H1 (cell line): ENCODE data around the gene C21orf58. TPM values are rescaled to one million over a fixed set of nuclear protein-coding genes. Genes with fewer than 3 reads are reported as not detected.
A peak's percentile ranks its signal among the peaks of the same experiment; 100 is the strongest.

Source experiments
- CTCF ChIA-PET: fragments of 300-600 bp; sonication (Branson Sonifier 250); formaldehyde crosslinking; loops from one replicate; lab custom pipeline; 2021; ENCODE audit not compliant: partially characterized antibody; lab: Charles Lee
- POLR2A ChIA-PET: fragments of 300-600 bp; sonication (Branson Sonifier 250); formaldehyde crosslinking; loops from one replicate; lab custom pipeline; 2021; ENCODE audit warnings: inconsistent platforms; ENCODE audit not compliant: partially characterized antibody; lab: Charles Lee
- DNase-seq, 2 experiments: peaks; one replicate each; pipeline versions ENCODE4 v3.0.0 to v3.0.0-alpha.2; 2010 to 2022; ENCODE audit warnings: low spot score in 2 of 2, low read depth in 1 of 2, mixed read lengths in 1 of 2
- FAIRE-seq: peaks from 2 replicates; lab custom pipeline; 2011; peaks lifted over from hg19 to GRCh38; lab: Jason Lieb, UNC
- H2AFZ ChIP-seq: 2 replicates; pipeline ENCODE4 v1.8.1; 2012; ENCODE audit warnings: low read length, inconsistent platforms
- H2AK5ac ChIP-seq: 2 replicates; pipeline ENCODE4 v1.6.1; 2013; ENCODE audit warnings: low read depth, low read length
- H2BK120ac ChIP-seq: replicated peaks from 2 replicates; pipeline ENCODE3; 2013; ENCODE audit warnings: low read depth, low read length, inconsistent platforms
- H2BK12ac ChIP-seq: 2 replicates; pipeline ENCODE4 v1.6.1; 2013; ENCODE audit warnings: low read depth, low read length
- H2BK15ac ChIP-seq: 2 replicates; pipeline ENCODE4 v1.6.1; 2013; ENCODE audit warnings: low read length
- H2BK20ac ChIP-seq: 2 replicates; pipeline ENCODE4 v1.6.1; 2013; ENCODE audit warnings: low read length
- H2BK5ac ChIP-seq: 2 replicates; pipeline ENCODE4 v1.6.1; 2013; ENCODE audit warnings: low read depth, low read length
- H3K14ac ChIP-seq: 2 replicates; pipeline ENCODE4 v1.6.1; 2013; ENCODE audit warnings: inconsistent platforms; ENCODE audit not compliant: insufficient read length
- H3K18ac ChIP-seq: 2 replicates; pipeline ENCODE4 v1.6.1; 2013; ENCODE audit warnings: low read length; ENCODE audit errors: extremely low read depth
- H3K23ac ChIP-seq: 2 replicates; pipeline ENCODE4 v1.6.1; 2013; ENCODE audit warnings: inconsistent platforms; ENCODE audit not compliant: insufficient read length
- H3K23me2 ChIP-seq: 2 replicates; pipeline ENCODE4 v1.6.1; 2013; ENCODE audit warnings: low read depth, low read length
- H3K27ac ChIP-seq: 2 replicates; pipeline ENCODE4 v1.6.1; 2011; ENCODE audit warnings: low read depth, low read length, inconsistent platforms
- H3K27me3 ChIP-seq, 4 experiments: replicated peaks in 1 of 4; 1 replicate in 1 of 4; 2 replicates in 3 of 4; pipeline versions ENCODE4 v1.6.1 to v1.8.1; 2011 to 2013; ENCODE audit warnings: low read length in 3 of 4, mild to moderate bottlenecking in 3 of 4, inconsistent platforms in 2 of 4, mixed read lengths in 2 of 4, moderate library complexity in 1 of 4; ENCODE audit not compliant: control insufficient read depth in 3 of 4, insufficient read depth in 3 of 4; ENCODE audit errors: extremely low read depth in 1 of 4
- H3K36me3 ChIP-seq, 4 experiments: 2 replicates each; pipeline versions ENCODE4 v1.6.1 to v1.8.1; 2011 to 2013; ENCODE audit warnings: mild to moderate bottlenecking in 4 of 4, low read length in 3 of 4, moderate library complexity in 2 of 4, control low read depth in 1 of 4, inconsistent platforms in 1 of 4; ENCODE audit not compliant: insufficient read depth in 4 of 4, control insufficient read depth in 2 of 4
- H3K4ac ChIP-seq: replicated peaks from 2 replicates; pipeline ENCODE3; 2013; ENCODE audit warnings: low read length, low read depth, mixed read lengths, inconsistent platforms; ENCODE audit not compliant: insufficient read length
- H3K4me1 ChIP-seq, 4 experiments: replicated peaks in 1 of 4; 1 replicate in 1 of 4; 2 replicates in 3 of 4; pipeline versions ENCODE4 v1.6.1 to v1.8.1; 2011 to 2013; ENCODE audit warnings: low read length in 3 of 4, inconsistent platforms in 2 of 4, mixed read lengths in 1 of 4; ENCODE audit not compliant: insufficient read depth in 4 of 4, control insufficient read depth in 3 of 4
- H3K4me2 ChIP-seq, 2 experiments: 2 replicates each; pipeline versions ENCODE4 v1.6.1 to v1.8.1; 2011 to 2013; ENCODE audit warnings: low read depth in 2 of 2, low read length in 2 of 2, control low read depth in 1 of 2, inconsistent platforms in 1 of 2, mild to moderate bottlenecking in 1 of 2; ENCODE audit not compliant: insufficient read depth in 1 of 2
- H3K4me3 ChIP-seq, 4 experiments: fragments of 200-600, 300-600 bp in 1 of 4; sonication (generic), shearing (Covaris generic), sonication (Bioruptor Twin) in 1 of 4; 2 replicates each; pipeline versions ENCODE4 v1.5.1 to v1.8.1; 2011 to 2016; ENCODE audit warnings: low read length in 4 of 4, low read depth in 3 of 4, control low read depth in 2 of 4, inconsistent platforms in 2 of 4, mild to moderate bottlenecking in 2 of 4, mixed read lengths in 1 of 4, moderate library complexity in 1 of 4; ENCODE audit not compliant: insufficient read depth in 2 of 4; ENCODE audit errors: extremely low read depth in 1 of 4
- H3K56ac ChIP-seq: replicated peaks from 2 replicates; pipeline ENCODE3; 2013; ENCODE audit warnings: low read depth, mild to moderate bottlenecking, mixed read lengths, low read length, inconsistent platforms; ENCODE audit not compliant: insufficient read length
- H3K79me1 ChIP-seq: 2 replicates; pipeline ENCODE4 v1.6.1; 2013; ENCODE audit warnings: low read depth, low read length, control low read depth
- H3K79me2 ChIP-seq, 2 experiments: 2 replicates each; pipeline versions ENCODE4 v1.6.1 to v1.8.1; 2012 to 2013; ENCODE audit warnings: low read length in 2 of 2, mild to moderate bottlenecking in 2 of 2, inconsistent platforms in 1 of 2; ENCODE audit not compliant: insufficient read depth in 2 of 2, control insufficient read depth in 1 of 2
- H3K9ac ChIP-seq, 4 experiments: replicated peaks in 1 of 4; 1 replicate in 1 of 4; 2 replicates in 3 of 4; pipeline versions ENCODE4 v1.6.1 to v1.8.1; 2011 to 2013; ENCODE audit warnings: low read depth in 3 of 4, low read length in 3 of 4, control low read depth in 2 of 4, mild to moderate bottlenecking in 2 of 4, moderate library complexity in 2 of 4, inconsistent platforms in 1 of 4; ENCODE audit errors: extremely low read depth in 1 of 4
- H3K9me3 ChIP-seq, 2 experiments: 2 replicates each; pipeline versions ENCODE4 v1.6.1 to v1.8.1; 2012 to 2013; ENCODE audit warnings: mild to moderate bottlenecking in 2 of 2, moderate library complexity in 2 of 2, control low read depth in 1 of 2, inconsistent platforms in 1 of 2, low read depth in 1 of 2, low read length in 1 of 2, mixed read lengths in 1 of 2; ENCODE audit not compliant: insufficient read depth in 2 of 2
- H4K20me1 ChIP-seq, 2 experiments: replicated peaks in 1 of 2; 2 replicates each; pipeline versions ENCODE3 to v1.8.1; 2011 to 2013; ENCODE audit warnings: inconsistent platforms in 2 of 2, low read length in 2 of 2, mild to moderate bottlenecking in 1 of 2; ENCODE audit not compliant: insufficient read depth in 2 of 2, control insufficient read depth in 1 of 2
- H4K5ac ChIP-seq: 2 replicates; pipeline ENCODE4 v1.6.1; 2013; ENCODE audit warnings: low read length, low read depth, mixed read lengths, inconsistent platforms; ENCODE audit not compliant: insufficient read length
- H4K8ac ChIP-seq: 2 replicates; pipeline ENCODE4 v1.8.0; 2013; ENCODE audit warnings: mild to moderate bottlenecking, moderate library complexity, low read length, inconsistent platforms; ENCODE audit not compliant: insufficient read depth; ENCODE audit errors: extremely low read depth
- H4K91ac ChIP-seq: replicated peaks from 2 replicates; pipeline ENCODE3; 2013; ENCODE audit warnings: low read length, mixed read lengths, inconsistent platforms; ENCODE audit not compliant: insufficient read length
- ASH2L ChIP-seq: fragments of 200-600, 300-600 bp; sonication (generic); IDR thresholded peaks from one replicate; pipeline ENCODE4 v1.7.1; 2017; ENCODE audit warnings: low read length
- HDAC6 ChIP-seq: IDR thresholded peaks from one replicate; pipeline ENCODE4 v1.7.1; 2012; ENCODE audit warnings: low read depth, mild to moderate bottlenecking, inconsistent platforms, low read length, moderate library complexity
- RAD21 ChIP-seq, 2 experiments: IDR thresholded peaks in 1 of 2; conservative IDR thresholded peaks in 1 of 2; 2 replicates each; pipeline ENCODE4 v1.6.1; 2011; ENCODE audit warnings: low read depth in 2 of 2, low read length in 2 of 2, improper control_type of control experiment in 1 of 2, inconsistent platforms in 1 of 2, mild to moderate bottlenecking in 1 of 2, moderate library complexity in 1 of 2
- RXRA ChIP-seq: IDR thresholded peaks from 2 replicates; pipeline ENCODE4 v1.6.1; 2011; ENCODE audit warnings: low read depth, mild to moderate bottlenecking, low read length, moderate library complexity; ENCODE audit not compliant: insufficient read depth
- SP2 ChIP-seq: IDR thresholded peaks from 2 replicates; pipeline ENCODE4 v1.6.1; 2012; ENCODE audit warnings: mild to moderate bottlenecking, low read length, inconsistent platforms
- TAF7 ChIP-seq: optimal IDR thresholded peaks from 2 replicates; pipeline ENCODE3; 2011; ENCODE audit warnings: low read depth, mild to moderate bottlenecking, inconsistent platforms, low read length, moderate library complexity, borderline replicate concordance
- TCF12 ChIP-seq: IDR thresholded peaks from 2 replicates; pipeline ENCODE4 v1.6.1; 2011; ENCODE audit warnings: low read depth, mild to moderate bottlenecking, low read length
- WGBS, 2 experiments: shearing (Covaris generic) in 1 of 2; methylation state at CpG; one replicate each; pipeline versions ENCODE4 v1.1.6 to v1.1.7; 2013 to 2015; ENCODE audit warnings: low lambda C conversion rate in 2 of 2, mixed read lengths in 2 of 2, inconsistent platforms in 1 of 2, low coverage in 1 of 2, missing lambda C conversion rate in 1 of 2; ENCODE audit not compliant: insufficient replicate concordance in 2 of 2, insufficient coverage in 1 of 2, insufficient read length in 1 of 2; ENCODE audit errors: extremely low coverage in 1 of 2, missing lambda C conversion rate in 1 of 2; 5-methylcytosine and 5-hydroxymethylcytosine counted together
- polyA plus RNA-seq, 7 experiments: library from polyadenylated mRNA; depleted of rRNA in 3 of 7; stranded (reverse) in 5 of 7; unstranded in 2 of 7; fragments of >200 nt in 5 of 7; fragments of 200-250 nt in 2 of 7; gene quantifications; 1 replicate in 5 of 7; 2 replicates in 1 of 7; 4 replicates in 1 of 7; pipeline versions ENCODE4 v1.2.1 to v1.2.3, GENCODE V29; 2011 to 2013; ENCODE audit warnings: missing spikeins in 2 of 7, mixed read lengths in 2 of 7
- total RNA-seq: library from RNA; stranded (reverse); fragmentation: NEBNext Ultra II Directional; extraction: Animal tissue kit (Norgen Biotek cat#: 25700); gene quantifications from 2 replicates; pipeline ENCODE4 v1.2.1, GENCODE V29; 2021
- TF ChIP-seq, protein P1 (sequence below): IDR thresholded peaks from 2 replicates; pipeline ENCODE4 v1.6.1; 2012; ENCODE audit warnings: inconsistent platforms

C21orf58 gene
- total and polyA plus RNA-seq, 2 of the 8 experiments (the other 6 are each of a cell fraction or from before 2014, with no cell fraction given) = 13.8 to 26.1 TPM

DNA sequence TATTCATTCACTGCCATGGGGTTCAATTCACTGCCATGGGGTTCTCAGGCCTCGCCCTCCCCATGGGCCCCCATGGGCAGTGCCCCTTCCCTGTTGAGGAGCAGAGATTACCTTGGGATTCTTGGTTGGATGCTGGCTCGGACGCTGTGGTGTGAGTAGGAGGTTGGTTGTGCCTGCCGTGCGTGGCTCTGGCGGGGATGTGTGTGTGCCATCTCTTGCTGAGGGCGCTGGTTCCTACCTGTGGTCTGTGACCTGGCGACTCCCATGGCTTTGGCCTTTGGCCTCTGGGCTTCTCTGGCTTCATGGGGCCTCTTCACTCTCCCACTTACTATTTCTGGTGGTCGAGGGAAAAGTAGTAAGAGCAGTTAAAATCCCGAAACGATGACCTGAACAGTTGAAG lies 42.4 kb upstream of the C21orf58 start:
- TF ChIP-seq RAD21 (IDR thresholded peaks at IDR 0.05 in 1 of 2, conservative IDR thresholded peaks at IDR 0.05 in 1 of 2; ENCODE audit: low read depth in 2 of 2, low read length in 2 of 2) (no peak), RXRA (no peak), TCF12 (no peak), ASH2L (no peak), TAF7 (no peak), HDAC6 (no peak), SP2 (no peak)
- TF ChIP-seq, protein P1, sequence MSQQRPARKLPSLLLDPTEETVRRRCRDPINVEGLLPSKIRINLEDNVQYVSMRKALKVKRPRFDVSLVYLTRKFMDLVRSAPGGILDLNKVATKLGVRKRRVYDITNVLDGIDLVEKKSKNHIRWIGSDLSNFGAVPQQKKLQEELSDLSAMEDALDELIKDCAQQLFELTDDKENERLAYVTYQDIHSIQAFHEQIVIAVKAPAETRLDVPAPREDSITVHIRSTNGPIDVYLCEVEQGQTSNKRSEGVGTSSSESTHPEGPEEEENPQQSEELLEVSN = no peak
- TF ChIP-seq, all 59 proteins: peak for 0
- Histone ChIP-seq H3K36me3 (peaks cover 14 to 45% (median 34%) of the 10 kb centered on the region in 4 experiments; a peak in 6 of 8 replicates), H2AFZ (no peak overlapping the region), H2AK5ac (no peak overlapping the region), H2BK120ac (no peak overlapping the region), H3K23me2 (0 out of 2 replicates have a peak, but pooled peaks cover 2% of the 10 kb centered on the region), H3K9me3 (peaks cover 0 to 7% of the 10 kb centered on the region in 2 experiments; a peak in 1 of 4 replicates), H4K20me1 (peaks cover 0 to 6% of the 10 kb centered on the region in 2 experiments), H3K27ac (no peak overlapping the region), H2BK12ac (no peak overlapping the region), H3K4me3 (no peak overlapping the region), H2BK15ac (no peak overlapping the region), H3K27me3 (no peaks in the 10 kb centered on the region), H3K4ac (no peak overlapping the region), H3K18ac (no peak overlapping the region), H3K56ac (no peak overlapping the region), H3K4me2 (no peak overlapping the region), H3K23ac (no peak overlapping the region), H3K9ac (no peak overlapping the region), H4K5ac (no peak overlapping the region), H3K79me2 (peaks cover 0 to 14% of the 10 kb centered on the region in 2 experiments; a peak in 2 of 4 replicates), H4K8ac (peak overlapping the region; percentile 25; the same call in 1 of the 2 replicates), H3K4me1 (no peaks in the 10 kb centered on the region), H2BK5ac (no peak overlapping the region), H3K14ac (no peak overlapping the region), H2BK20ac (no peak overlapping the region), H4K91ac (no peak overlapping the region), H3K79me1 (peaks cover 3% of the 10 kb centered on the region; the same call in 1 of the 2 replicates)
- POLR2A ChIA-PET = no interaction called here
- WGBS, 2 experiments = 89% methylated on average over 11 of the region's 11 CpGs; no CpG with 5 or more reads in 1 of the 2 experiments
- FAIRE-seq (no peak), DNase-seq (no peak)
- CTCF ChIA-PET = no interaction called here
